IPS DF 19.7 (cell line): Measurements from ENCODE around the gene TYSND1.
"Not testable (repeated sequence)": the region's sequence is repeated elsewhere in the genome, so short reads cannot be mapped to it uniquely, and the experiment has no call there.

Source experiments
- DNase-seq: peaks from one replicate; pipeline ENCODE4 v3.0.0-alpha.2; 2013; ENCODE audit warnings: low read depth, low spot score

Gene TYSND1

DNA sequence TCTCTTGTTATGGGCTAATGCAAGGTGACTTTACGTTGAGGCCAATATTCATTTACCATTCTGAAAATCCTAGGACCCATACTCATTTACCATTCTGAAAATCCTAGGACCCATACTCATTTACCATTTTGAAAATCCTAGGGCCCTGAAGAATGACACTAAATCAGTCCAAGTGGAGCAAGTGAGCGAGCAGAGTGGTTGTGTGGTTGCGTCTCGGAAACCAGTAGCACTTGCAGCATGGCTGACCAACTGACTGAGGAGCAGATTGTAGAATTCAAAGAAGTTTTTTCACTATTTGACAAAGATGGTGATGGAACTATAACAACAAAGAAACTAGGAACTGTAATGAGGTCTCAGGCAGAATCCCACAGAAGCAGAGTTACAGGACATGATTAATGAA, 16.9 kb upstream of the TYSND1 start:
- DNase-seq, result no peak

DNA sequence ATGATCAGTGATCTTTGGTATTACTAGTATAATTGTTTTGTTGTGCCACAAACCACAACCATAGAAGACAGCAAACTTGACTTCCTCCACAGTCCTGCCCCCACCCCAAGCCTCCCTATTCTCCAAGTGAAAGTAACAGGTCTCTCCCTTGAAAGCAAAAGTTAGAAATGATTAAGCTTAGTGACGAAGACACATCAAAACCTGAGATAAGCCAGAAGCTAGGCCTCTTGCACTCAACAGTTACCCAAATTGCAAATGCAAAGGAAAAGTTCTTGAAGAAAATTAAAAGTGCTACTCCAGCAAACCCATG, 16.3 kb upstream of the TYSND1 start:
- DNase-seq, result no peak

DNA sequence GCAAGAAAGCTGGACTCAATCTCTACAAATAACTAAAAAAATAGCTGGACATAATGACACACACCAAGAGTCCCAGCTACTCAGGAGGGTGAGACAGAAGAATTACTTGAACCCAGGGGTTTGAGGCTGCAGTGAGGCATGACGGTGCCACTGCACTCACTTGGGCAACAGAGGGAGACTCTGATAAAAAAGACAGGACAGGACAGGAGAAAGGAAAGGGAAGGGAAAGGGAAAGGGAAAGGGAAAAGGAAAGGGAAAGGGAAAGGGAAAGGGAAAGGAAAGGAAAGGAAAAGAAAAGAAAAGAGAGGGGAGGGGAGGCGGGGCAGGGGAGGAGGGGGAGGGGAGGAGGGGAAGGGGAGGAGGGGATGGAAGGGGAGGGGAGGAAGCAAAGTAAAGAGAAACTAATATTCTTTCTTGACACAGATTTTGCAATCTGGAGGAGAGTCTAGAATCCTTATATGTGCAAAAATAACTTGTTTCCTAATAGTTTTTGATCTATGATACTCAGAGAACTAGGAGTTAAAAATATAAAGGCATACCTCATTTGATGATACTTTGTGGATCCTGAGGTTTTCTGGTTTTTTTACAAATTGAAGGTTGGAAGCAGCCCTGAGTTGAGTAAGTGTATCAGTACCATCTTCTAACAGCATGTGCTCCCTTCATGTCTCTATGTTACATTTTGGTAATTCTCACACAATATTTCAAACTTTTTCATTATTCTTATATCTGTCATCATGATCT, 15.8 kb upstream of the TYSND1 start:
- DNase-seq, result no peak

DNA sequence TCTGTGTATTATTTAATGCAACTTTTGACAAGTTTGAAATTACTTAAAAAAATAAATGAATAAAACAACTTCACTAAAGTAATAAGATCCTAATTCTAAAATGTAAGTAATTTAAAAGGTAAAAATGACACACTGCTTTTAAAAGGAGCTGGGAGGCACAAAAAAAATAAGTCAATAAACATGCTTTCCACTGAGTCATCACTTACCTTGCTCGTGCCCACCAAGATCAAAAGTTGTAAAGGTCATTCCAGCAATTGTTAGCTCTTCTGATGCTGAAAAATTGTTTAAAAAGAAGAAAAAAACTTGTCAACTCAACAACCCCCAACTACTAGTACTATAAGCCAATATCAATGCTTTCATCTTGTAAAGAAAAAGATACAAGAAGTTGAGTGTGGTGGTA, 14.3 kb upstream of the TYSND1 start:
- no peak for DNase-seq

DNA sequence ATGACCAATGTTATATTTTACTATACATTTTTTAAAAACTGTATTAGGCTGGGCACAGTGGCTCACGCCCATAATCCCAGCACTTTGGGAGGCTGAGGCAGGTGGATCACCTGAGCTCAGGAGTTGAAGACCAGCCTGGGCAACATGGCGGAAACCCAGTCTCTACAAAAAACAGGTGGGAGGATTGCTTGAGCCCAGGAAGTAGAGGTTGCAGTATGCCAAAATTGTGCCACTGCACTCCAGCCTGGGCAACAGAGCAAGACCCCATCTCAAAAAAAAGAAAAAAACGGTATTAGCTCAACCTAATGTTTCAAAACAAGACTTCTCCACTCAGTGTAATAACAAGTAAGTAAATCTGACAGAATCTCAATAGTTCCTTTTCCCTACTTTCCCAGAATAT, 12.9 kb upstream of the TYSND1 start:
- DNase-seq, result not testable (repeated sequence)

DNA sequence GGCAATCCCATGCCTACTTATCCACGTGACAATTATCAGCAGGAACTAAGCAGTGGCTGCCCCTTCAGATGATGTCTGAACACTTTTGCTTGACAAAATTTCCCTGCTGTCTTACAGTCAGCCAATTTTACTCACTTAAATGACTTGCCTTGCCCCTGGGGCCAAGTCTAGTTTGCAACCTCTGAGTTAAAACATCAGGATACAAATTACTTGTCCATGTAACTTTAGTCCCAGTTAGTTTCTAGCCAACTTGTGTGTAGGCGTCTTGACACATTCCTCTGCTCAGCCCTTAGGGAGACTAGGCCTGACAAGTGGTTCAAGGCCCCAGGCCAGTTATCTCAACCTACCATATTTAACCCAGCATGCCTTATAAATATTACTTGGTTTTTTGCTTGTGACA, 11.6 kb upstream of the TYSND1 start:
- no peak for DNase-seq

DNA sequence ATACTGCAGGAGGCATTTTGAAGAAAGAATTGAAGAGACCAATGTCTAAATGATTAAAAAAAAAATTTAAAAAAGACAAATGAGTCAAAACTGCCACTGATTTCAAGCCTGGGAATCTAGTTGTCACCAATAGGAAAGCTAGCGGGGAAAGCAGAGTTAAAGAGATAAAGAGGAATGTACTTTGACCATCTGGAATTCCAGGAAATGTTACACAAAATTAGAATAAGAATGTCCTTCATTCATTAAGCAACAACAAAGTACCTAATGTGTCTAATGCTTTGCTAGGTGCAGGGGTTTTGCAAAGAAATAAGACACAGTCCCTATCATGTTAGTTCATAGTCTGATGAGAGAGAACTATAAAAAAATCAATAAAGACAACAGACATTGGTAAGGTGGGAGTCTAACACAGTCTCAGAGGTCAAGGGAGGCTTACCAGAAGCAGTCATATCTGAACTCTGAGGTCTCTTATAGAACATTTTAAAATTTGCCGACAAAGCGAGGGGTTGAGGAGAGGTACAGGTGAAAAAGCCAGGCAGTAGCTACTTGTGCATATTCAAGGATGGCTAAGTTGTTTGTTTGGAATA, 8.8 kb upstream of the TYSND1 start:
- DNase-seq, result no peak

DNA sequence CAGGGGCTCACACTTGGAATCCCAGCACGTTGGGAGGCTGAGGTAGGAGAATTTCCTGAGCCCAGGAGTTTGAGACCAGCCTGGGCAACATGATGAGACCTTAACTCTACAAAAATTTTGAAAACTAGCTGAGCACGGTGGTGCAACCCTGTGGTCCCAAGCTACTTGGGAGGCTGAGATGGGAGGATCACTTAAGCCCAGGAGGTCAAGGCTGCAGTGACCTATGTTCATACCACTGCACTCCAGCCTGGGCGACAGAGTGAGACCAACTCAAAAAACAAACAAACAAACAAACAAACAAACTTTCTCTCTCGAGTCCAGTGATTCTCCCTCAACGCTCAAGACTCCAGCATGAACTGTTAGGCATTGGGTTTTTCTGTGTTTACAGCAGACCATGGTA, 2.0 kb upstream of the TYSND1 start:
- no peak for DNase-seq

DNA sequence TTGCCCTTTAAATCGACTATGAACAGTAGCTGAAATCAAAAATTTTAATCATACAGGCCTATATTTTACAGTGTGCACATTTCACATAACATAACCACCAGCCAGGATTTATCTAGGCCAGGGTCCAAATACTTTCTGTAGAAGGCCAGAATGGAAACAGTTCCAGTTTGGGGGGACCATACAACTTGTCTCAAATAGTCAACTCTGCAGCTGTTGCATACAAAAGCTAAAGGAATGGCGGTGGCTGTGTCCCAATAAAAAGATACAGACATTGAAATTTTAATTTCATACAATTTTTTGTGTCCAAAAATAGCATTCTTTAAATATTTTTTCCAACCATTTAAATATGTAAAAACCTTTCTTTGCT, 742 bp upstream of the TYSND1 start:
- DNase-seq, result no peak

DNA sequence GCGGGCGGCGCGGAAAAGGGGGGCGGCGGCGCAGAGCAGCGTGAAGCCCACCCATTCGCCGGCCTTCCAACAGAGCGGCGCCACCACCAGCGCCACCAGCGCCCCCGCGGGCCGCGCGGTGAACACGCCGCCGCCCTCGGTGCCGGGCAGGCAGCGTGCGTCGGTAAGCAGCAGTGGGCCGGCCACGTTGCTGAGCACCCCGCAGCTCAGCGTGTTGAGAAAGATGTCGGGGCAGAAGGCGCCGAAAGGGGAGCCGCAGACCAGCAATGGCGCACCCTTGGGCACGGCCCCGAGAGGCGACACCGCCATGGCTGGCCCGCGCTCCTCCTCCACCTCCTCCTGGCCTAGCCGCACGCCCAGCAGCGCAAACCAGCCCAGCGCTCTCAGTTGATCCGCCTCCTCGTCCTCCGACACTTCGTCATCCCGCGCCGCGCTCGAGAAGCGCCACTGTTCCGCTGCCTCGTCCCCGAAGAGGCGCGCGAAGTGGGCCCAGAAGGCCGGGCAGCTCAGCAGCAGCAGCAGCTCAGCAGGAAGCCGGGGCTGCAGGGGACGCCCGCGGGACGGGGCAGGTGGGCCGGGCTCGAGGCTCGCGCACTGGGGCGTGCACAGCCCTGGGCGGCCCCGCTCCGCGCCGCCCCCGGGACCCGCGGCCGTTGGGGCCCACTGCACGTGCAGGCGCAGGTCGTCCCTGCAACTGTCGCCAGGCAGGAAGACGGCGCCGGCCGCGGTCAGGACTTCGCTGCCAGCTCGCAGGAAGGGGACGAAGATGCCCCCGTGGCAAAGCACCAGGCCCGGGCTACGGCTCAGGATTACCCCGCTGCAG, 623 bp downstream of the TYSND1 start:
- DNase-seq, result no peak

DNA sequence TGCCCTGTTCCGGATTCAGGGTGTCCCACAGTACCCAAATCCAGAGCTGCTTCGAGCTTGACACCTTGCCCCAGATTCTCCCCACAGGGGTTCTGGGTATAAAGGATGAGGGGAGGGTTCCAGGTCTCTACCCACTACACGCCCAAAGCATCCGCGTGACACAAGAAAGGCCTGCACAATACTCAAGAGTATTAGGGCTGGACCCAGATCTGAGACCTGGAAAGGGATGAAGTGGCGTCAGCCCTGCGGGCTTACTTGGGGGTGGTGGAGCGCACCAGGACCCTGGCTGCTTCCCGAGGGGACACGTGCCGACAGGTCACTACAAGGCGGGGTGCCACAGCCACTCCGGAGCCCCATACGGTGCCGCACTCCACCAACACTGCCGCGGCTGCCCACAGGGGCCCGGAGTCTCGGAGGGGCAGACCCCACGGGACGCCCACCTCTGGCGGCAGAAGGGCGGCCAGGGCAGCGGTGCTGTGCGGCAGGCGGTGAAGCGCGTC, 1.3 kb downstream of the TYSND1 start:
- DNase-seq, result no peak

DNA sequence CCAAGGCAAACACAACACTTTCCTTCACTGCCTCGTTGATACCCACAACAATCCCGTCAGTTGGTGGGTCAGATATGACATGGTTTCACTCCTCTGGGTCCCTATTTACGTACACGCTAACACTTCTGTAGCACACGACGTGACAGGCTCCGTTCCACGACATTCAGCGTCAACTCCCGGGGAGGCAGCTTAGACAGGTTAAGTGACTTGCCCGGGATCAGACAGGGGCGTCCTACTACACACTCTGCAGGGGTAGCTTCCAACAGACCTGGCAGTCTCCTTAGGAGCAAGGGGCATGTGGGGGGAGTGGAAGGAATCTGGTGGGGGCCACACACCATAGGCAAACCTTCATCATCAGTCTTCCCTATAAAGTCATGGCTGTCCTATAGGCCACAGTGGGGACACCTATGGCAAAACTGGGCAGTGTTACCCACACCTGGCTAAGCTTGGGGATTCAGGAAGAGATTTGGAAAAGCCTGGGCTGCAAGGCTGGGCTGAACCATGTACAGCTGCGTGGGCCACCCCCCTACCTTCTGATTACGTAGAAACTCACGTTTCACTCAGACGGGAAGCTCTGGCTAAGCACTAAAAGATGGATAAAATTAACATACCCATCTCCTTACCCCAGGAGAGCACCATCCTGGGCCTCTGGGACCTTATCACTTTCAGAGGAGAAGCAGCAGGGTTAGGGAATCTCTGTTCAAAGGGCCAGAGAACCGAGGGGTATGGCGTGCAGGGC, 2.0 kb downstream of the TYSND1 start:
- no peak for DNase-seq

DNA sequence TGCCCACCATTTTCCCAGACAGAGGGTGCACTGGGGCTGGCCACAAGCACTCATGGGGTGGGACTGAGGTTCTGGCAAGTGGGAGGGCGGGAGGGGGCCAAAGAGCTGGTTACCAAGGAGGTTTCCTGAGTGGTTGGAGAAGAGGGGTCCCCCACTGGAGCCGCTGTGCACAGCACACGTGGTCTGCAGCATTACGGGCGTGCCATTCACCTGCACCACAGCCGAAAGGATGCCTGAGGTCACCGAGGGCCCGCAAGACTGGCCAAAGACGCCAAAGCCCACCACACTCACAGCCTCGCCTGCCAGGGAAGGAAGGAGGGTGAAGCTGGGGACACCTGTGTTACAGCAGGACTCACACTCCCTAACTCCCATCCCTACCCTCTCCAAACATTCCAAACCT, 3.9 kb downstream of the TYSND1 start:
- no peak for DNase-seq

DNA sequence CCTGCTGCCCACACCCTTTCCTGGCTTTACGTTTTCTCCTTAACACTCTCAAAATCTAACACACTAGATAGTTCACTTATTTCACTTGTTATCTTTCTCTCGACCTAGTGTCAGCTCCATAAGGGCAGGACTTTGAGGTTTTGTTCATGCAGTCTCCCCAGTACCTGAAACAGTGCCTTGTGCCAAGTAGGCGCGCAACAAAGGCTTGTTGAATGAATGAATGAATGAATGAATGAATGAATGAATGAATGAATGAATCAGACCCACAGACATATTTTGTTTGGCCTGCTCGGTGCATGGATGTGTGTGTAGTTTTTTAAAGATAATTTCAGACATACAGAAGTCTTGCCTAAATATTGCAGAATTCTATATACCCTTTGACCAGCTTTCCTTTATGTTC, 6.2 kb downstream of the TYSND1 start:
- DNase-seq, result no peak

DNA sequence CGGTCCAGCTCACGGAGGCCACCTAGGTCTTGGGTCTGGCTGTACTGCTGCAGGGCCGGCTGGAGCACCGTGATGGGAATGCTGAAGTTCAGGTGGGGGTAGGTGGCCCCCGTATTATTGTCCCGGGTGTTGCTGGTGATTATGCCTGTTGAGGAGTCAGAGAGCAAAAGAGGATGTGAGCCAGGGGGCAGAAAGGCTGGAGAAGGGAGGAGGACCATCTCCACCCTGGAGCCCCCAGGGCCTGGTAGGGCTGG, 6.6 kb downstream of the TYSND1 start:
- no peak for DNase-seq

DNA sequence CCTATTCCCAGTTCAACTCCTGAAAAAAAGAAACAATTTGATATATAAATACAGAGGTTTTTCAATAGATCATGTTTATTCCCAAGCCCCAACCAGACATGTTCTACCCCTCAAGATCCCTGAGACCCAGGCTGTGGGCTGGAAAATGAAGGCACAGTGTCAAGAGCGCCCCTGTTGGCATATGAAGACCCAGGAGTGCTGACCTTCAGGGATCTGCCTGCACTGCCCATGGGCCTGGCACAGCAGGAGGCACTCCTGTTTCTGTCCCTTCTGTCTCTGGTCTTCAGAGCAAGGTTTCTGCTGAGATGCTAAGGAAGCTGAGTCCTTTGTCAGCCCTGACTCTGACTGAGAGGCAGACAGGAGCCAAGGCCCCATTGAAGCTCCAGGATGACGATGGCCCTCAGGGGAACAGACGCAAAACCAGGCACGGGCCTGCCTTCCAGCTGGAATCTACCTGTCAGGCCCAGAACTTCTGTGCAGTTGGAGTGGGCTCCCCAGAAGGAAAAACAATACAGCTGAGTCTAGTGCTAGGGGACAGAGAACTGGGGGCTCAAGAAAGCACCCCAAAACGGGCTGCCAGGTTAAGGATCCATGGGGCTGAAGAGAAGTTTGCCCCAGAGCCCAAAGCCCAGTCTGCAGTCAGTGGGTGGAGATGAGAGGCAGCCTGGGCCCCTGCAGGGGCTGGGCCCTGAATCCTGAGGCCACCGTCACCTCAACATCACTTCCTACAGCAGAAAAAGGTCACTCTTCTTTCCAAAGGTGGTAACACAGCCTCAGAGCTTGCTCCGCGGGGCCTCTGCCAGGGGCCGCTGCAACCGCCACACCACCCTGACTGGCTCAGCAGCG, 7.1 kb downstream of the TYSND1 start:
- no peak for DNase-seq

DNA sequence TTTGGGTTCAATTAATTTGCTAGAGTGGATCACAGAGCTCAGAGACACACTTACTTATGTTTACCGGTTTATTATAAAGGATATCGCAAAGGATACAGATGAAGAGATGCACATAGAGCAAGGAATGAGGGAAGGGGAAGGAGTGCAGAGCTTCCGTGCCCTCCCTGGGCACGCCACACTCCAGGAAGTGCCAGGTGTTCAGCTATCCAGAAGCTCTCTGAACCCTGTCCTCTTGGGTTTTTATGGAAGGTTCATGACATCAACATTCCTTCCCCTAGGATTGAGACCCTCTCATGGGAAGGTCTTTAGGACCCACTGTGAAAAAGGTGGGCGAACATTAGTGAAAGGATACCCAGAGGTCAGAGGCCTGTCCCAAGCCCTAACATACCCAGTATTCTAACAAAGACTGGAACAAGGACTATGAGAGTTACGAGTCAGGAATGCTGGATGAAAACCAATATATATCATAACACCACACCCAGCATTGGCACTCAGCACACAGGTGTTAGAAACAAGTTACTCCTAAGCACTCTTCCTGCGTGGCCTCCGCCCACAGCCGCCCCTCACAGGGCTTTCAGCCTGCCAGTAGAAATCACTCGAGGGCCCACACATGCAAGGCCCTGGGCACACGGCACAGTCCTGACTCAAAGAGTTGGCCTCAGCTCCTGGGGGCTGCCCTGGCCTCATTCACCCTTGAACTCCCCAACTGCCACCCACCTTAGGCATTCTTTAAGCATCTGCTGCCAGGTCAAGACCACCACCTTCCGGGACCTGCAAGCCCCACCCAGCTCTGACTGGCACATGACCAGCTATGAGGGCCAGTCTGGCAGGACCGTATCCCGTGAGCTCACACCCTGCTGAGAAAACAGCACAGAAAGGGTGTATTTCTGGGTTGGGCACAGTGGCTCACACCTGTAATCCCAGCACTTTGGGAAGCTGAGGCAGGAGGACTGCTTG, 8.3 kb downstream of the TYSND1 start:
- DNase-seq, result no peak

DNA sequence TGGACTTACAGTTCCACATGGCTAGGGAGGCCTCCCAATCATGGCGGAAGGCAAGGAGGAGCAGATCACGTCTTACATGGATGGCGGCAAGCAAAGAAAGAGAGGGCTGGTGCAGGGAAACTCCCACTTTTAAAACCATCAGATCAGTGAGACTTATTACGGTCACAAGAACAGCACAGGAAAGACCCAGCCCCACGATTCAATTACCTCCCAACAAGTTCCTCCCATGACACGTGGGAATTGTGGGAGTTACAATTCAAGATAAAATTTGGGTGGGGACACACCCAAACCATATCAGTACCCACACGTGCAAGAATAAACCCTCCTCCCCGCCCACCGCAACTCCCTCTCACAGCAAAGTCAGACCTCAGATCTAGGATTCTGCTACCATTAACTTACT, 9.4 kb downstream of the TYSND1 start:
- DNase-seq, result no peak

DNA sequence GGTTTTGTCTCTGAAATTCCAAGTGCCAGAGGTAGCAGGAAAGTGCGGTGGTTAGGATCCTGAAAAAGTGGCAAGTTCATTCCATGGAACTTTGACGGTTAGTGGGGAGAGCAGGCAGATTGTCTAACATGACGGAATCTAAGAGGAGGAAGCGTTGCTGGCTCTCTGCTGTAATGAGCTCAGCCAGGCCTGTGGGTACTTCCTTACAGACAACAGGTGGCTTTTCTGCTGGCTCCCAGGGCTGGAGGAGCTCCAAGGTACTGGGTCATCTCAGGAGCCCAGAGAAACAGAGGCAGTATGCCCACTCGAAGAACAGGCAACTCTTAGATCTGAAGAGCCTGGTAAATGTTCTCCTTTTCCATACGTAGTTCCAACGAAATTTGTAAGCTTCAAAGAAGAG, 10.8 kb downstream of the TYSND1 start:
- DNase-seq, result no peak

DNA sequence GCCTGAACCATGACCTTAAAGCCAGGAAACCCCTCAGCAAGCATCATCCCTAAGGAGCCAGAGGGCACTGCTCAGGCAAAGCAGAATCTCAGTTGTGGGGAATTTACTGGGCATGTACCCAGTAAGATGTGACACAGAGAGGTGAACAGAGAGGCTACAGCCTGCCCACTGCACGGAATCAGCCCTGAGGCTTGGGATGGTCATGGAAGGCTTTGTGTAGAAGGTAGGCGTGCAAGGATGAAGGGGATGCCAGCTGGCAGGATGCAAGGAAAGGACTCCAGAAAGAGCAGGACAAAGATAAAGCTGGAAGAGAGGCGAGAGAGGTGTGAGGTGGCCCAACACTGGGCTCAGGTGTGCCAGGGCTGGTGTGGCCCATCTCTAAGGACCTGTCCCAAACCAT, 11.5 kb downstream of the TYSND1 start:
- no peak for DNase-seq
